Activated CD8-positive, alpha-beta memory T cell treated with anti-CD3 and anti-CD28 coated beads for 1 hour (primary cell): ENCODE data around the gene SUPT5H.

Experiments
- DNase-seq, 2 donors: peaks; one replicate each; pipeline ENCODE4 v3.0.0-alpha.2; 2020; ENCODE audit warnings: low read depth in 1 of 2; ENCODE audit errors: extremely low read depth in 1 of 2

The SUPT5H gene

DNA sequence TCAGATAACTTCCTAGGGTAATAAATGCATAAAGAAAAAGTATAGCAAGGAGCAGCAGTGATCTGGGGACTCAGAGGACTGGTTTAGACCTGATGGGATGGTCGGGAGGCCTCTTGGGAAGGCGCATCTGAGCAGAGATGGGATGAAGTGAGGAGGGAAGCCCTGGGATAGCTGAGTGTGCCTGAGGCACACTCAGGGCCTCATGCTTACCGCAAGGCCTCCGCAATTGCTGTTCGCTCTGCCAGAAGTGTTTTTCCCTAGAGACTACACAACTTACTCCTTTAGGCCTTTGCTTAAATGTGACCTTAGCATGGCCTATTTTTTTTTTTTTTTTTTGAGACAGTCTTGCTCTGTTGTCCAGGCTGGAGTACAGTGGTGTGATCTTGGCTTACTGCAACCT, 49.3 kb downstream of the SUPT5H start:
- no peak for DNase-seq

DNA sequence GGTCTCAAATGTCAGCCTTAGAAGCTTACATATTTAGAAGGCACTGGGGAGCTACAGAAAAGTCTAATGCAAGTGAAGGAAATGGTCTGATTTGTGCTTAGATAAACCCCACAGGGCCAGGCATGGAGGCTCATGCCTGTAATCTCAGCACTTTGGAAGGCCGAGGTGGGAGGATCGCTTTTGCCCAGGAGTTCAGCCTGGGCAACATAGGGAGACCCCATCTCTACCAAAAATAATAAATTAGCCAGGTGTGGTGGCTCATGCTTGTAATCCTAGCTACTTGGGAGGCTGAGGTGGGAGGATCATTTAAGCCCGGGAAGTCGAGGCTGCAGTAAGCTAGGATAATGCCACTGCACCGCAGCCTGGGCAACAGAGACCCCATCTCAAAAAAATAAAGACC, 50.7 kb downstream of the SUPT5H start:
- DNase-seq: no peak

DNA sequence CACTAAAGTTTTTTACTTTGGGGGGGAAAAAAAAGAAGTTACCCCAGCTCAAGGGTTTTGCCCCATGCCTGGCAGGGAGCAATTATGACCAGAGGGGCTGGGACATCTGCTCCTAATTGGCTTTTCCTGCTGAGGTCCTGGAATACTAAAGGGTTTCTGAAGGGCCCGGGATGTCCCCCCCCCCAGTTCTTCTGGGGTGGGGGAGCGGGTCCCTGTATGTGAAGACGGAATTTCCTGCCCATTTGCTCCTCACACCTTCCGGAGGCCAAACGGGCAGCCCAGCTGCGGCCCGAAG, 52.3 kb downstream of the SUPT5H start:
- no peak for DNase-seq

DNA sequence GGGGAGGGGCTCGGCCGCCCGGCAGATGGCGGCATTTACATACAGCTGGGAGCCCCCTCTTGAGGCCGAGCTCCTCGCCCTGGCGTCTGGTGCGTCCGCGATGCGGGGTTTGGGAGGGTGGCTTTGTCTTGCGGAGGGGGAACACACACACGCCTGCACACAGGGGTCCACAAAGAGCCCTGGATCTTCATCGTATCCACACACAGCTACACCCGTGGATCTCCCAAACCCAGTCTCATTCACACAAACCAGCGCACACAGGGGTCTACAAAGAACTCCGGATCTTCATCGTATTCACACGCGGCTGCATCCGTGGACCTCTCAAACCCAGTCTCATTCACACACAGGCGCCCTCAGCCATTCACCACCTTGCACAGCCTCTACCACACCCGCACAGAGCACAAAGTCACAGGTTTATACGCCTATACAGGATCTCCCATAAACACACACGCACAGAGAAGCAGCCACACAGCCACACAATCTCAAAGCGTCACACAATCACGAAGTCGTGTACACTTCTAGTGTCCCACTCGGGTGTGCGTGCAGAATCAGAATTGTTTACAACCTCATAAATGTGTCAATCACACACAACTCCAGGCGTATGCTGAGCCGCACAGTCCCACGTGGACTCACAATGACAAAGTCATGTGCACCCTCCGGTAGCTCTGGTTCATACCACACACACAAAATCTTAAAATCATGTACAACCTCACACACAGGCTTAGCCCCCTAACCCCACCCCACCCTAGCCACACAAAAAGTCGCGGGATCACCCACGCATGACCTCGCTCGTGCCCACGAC, 52.8 kb downstream of the SUPT5H start:
- DNase-seq: no peak

DNA sequence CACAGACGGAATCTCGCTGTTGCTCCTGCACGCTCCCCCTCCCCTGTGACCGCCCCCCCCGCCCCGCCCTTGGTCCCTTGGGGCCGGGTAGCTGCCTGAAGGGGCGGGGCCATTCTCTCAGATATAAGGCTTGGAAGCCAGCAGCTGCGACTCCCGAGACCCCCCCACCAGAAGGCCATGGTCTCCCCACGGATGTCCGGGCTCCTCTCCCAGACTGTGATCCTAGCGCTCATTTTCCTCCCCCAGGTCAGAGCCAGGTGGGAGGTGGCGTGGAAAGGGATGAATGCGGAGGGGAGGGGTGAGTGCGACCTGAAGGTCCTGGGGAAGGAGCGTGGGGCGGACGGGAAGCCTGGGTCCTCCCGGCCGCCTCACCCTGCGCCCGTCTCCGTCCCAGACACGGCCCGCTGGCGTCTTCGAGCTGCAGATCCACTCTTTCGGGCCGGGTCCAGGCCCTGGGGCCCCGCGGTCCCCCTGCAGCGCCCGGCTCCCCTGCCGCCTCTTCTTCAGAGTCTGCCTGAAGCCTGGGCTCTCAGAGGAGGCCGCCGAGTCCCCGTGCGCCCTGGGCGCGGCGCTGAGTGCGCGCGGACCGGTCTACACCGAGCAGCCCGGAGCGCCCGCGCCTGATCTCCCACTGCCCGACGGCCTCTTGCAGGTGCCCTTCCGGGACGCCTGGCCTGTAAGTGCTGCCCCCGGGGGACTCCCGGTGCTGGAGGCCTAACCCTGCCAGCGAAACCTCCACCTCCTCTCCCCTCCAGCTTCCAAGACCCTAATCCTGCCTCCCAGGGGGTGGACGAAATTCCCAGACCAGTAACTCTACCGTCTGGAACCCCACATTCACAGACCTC, 53.6 kb downstream of the SUPT5H start, which contains the start of gene DLL3:
TSS of gene DLL3 (plus strand) at position 150 of the 845 bp plus-strand sequence. CDS start at position 178, 28 bp downstream.
- DNase-seq: no peak

DNA sequence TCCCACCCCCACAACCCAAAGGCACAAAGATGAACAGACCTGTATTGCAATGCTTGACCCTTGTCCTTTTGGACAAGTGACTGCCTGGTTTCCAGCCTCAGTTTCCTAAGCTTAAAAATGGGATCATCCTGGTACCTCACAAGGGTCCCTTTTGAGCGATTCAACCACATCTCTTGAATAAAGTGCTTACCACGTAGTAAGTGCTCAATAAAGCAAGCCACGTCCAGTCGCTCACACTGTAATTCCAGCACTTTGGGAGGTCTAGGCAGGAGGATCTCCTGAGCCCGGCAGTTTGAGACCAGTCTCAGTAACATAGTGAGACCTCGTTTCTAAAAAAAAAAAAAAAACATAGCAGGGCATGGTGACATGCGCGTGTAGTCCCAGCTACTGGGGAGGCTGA, 54.5 kb downstream of the SUPT5H start:
- no peak for DNase-seq

DNA sequence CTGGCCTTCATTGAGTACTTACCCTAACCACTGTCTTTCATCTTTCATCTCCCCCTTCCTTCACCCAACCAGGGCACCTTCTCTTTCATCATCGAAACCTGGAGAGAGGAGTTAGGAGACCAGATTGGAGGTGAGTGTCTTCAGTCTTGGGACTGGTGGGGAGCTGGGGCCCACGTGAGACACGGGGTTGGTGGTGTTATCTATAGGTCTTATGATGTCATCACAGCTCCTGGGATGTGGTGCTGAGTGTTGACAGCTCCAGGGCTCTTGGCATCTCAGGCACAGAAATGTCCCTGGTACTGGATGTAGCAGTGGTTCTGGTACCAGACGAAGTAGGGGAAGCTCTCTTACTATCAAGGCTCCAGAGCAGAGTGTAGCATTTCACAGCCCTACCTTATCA, 55.2 kb downstream of the SUPT5H start:
- DNase-seq: no peak

DNA sequence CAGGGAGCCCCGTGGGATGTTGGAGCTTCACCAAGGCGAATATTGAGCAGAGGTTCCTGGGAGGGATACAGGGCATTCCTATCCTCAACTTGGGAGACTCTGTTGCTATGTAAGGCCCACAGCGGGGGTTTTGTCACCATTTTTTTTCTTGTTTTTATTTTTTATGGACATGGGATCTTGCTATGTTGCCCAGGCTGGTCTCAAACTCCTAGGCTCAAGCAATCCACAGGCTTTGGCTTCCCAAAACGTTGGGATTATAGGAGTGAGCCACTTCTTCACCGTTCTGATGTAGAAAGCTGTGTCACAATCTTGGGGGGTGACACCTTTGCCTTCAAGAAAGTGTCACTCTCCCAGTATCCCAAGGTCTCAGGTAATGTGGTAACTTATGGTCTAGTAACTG, 56.0 kb downstream of the SUPT5H start:
- no peak for DNase-seq

DNA sequence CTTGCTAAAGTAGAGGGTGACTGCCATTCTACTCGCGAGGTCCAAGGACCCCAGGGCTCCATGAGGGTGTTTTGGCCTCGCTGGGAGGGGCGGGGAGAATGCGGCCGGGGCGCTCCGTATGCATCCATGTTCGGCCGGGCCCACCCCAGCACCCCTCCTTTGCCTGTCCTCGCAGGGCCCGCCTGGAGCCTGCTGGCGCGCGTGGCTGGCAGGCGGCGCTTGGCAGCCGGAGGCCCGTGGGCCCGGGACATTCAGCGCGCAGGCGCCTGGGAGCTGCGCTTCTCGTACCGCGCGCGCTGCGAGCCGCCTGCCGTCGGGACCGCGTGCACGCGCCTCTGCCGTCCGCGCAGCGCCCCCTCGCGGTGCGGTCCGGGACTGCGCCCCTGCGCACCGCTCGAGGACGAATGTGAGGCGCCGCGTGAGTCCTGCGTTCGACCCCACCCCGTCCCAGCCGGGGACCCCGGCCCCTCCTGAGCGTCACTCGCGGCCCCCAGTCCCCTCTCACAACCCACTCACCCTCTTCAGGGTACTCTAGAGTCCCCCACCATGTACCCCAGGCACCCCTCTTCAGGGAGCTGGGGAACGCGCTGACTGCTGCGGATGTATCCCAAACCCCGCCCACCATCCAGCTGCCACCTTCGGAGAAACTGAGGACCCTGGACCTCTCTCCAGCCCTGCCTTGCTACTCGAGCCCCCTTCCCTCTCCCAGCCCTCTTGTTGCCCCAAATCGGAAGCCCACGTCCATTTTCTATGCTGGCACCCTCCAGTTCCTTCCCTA, 57.4 kb downstream of the SUPT5H start:
- DNase-seq: peak; percentile 22 to 61

DNA sequence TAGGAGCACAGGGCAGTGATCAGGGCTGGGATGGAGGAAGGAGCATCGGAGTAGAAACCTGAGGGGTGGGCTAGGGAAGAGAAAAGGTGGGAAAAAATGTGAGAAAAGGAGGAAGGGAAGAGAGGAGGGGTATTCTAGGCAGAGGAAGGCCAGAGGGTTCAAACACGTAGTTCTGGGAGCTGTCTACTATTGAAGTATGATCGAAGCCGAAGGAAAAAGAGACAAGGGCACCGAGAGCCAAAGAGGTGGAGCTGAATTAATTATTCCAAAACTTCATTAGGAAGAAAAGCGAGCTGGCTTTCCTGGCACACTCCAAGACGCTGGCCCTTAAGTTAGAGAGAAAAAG, 61.2 kb downstream of the SUPT5H start:
- no peak for DNase-seq

DNA sequence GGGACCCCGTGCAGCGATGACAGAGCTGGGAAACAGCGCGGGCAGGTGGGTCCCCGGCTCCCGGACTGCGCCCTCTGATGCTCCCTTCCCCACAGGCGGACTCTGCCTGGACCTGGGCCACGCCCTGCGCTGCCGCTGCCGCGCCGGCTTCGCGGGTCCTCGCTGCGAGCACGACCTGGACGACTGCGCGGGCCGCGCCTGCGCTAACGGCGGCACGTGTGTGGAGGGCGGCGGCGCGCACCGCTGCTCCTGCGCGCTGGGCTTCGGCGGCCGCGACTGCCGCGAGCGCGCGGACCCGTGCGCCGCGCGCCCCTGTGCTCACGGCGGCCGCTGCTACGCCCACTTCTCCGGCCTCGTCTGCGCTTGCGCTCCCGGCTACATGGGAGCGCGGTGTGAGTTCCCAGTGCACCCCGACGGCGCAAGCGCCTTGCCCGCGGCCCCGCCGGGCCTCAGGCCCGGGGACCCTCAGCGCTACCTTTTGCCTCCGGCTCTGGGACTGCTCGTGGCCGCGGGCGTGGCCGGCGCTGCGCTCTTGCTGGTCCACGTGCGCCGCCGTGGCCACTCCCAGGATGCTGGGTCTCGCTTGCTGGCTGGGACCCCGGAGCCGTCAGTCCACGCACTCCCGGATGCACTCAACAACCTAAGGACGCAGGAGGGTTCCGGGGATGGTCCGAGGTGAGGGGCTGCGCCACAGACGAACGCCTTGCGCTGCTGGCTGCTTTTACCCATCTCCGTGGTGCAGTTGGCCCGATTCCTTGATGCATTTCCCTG, 61.7 kb downstream of the SUPT5H start:
- no peak for DNase-seq

DNA sequence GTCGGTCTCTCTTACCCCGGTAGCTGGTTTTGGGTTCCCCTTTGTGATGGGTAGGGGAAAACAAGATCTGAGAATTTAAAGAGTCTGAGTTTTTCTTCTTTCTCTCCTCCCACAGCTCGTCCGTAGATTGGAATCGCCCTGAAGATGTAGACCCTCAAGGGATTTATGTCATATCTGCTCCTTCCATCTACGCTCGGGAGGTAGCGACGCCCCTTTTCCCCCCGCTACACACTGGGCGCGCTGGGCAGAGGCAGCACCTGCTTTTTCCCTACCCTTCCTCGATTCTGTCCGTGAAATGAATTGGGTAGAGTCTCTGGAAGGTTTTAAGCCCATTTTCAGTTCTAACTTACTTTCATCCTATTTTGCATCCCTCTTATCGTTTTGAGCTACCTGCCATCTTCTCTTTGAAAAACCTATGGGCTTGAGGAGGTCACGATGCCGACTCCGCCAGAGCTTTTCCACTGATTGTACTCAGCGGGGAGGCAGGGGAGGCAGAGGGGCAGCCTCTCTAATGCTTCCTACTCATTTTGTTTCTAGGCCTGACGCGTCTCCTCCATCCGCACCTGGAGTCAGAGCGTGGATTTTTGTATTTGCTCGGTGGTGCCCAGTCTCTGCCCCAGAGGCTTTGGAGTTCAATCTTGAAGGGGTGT, 62.5 kb downstream of the SUPT5H start:
- DNase-seq: no peak

DNA sequence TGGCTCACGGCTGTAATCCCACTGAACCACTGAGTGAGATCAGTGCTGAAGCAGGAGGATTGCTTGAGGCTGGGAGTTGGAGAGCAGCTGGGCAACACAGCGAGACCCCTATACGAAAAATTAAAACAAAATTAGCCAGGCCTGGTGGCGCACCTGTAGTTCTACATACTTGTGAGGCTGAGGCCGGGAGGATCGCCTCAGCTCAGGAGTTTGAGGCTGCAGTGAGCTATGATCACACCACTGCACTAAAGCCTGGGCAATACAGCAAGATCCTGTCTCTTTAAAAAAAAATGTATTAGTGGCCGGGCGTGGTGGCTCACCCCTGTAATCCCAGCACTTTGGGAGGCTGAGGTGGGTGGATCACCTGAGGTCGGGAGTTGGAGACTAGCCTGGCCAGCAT, 63.2 kb downstream of the SUPT5H start:
- no peak for DNase-seq

DNA sequence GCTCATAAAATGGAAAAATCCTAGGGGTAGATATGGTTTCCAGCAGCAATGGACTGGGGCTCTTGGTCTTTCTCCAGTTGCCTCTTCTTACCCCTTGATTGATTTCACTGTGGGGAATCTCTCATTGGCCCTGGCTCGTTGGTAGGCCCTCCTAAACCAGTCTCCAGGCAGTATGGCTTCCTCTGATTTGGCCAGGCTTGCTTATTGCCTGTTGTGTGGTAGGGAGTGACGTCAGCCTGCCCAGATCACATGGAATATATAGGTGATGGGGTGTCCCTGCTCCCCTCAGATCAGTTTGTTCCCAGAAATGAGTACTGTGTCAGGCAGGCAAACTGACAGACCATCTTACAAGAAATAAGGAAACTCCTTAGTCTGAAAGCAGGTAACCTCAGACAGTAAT, 63.9 kb downstream of the SUPT5H start:
- DNase-seq: no peak

DNA sequence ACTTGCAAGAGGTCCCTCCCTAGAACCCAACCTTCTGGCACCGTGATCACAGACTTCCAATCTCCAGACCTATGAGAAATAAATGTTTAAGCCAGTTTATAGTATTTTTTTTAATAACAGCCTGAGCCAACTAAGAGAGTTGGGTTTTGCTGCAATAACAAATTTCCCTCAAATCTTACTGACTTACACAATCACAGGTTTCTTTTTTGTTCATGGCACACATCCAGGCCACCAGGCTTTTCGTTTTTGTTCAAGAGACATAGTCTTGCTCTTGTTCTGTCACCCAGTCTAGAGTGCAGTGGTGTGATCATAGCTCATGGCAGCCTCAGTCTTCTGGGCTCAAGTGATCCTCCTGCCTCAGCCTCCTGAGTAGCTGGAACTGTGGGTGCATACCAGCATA, 67.6 kb downstream of the SUPT5H start:
- no peak for DNase-seq

DNA sequence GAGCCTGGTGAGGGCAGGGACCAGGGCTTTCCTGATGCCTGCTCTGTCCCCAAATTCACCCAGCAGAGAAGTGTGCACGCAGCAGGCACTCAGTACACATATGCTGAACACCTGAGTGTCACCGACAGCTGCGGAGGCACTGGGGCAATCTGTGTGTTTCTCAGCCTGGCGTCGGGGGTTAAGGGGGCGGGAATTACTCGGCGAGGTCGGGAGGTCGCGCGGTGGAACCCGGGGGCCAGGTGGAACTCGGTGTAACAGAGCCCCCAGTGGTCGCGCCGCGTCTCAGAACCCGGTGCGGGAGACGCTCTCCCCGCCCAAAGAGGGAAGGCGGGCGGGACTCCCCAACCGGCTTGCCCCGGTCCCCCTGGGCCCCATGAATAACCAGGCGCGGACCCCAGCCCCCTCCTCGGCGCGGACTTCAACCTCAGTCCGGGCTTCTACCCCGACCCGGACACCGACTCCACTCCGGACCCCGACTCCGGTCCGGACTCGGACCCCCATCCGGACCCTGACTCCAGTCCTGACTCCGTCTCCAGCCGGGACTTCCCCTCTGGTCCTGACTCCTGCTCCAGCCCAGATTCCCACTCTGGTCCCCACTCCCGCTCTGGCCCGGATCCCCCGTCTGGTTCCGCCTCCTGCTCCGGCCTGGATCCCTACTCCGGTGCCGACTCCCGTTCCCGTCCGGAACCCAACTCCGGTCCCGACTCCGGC, 69.6 kb downstream of the SUPT5H start, which contains the start of gene SELENOV:
TSS of gene SELENOV (plus strand) at position 300 of the 711 bp plus-strand sequence. CDS start at position 374, 74 bp downstream.
- DNase-seq: no peak

DNA sequence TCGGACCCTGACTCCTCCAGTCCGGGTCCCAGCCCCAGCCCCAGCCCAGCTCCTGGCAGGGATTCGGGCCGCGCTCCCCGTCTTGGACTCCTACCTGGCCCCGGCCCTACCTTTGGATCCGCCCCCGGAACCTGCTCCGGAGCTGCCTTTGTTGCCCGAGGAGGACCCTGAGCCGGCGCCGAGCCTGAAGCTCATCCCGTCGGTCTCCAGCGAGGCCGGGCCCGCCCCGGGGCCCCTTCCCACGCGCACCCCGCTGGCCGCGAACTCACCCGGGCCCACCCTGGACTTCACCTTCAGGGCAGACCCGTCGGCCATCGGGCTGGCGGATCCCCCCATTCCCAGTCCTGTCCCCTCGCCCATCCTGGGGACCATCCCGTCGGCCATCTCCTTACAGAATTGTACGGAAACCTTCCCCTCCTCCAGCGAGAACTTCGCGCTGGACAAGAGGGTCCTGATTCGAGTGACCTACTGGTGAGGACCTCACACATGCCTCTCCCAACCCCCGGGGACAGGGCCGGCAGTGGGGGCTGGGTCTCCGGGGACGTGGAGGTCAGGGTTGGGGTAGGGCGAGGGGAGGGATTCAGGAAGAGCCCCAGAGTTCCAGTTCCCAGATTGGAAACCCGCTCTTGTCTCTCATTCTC, 70.3 kb downstream of the SUPT5H start:
- DNase-seq: no peak

DNA sequence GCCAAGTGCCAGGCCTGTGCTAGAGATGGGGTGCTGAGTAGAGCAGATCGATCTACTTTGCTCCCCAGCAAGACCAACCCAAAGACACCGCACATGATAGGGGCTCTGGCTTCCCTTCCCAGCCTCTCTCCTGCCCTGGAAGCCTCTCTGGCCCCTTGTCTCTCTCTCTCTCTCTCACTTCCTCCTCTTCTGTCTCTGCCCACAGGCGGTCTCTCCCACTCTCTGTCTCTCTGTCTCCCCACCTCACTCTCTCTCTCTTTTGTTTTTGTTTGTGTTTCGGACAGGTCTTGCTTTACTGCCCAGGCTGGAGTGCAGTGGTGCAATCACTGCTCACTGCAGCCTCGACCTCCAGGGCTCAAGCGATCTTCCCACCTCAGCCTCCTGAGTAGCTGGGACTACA, 70.9 kb downstream of the SUPT5H start:
- DNase-seq: no peak

DNA sequence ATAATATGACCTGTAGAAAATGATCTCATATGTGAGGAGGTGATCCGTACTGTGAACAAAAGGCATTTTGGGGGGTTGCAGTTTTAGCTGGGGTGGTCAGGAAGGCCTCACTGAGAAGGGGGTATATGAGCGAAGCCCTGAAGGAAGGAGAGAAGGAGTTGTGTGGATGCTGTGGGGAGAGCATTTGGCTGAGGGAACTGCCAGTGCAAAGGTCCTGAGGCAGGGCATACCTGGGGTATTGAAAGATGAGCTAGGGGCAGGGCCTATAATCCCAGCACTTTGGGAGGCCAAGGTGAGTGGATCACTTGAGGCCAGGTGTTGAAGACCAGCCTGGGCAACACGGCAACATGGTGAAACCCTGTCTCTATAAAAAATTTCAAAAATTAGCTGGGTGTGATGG, 72.0 kb downstream of the SUPT5H start:
- no peak for DNase-seq
